Measurements from ENCODE around the gene APBB1IP. TPM values are rescaled to one million over a fixed set of nuclear protein-coding genes. Genes with fewer than 3 reads are reported as not detected.

The APBB1IP gene
- total and polyA plus RNA-seq, 11 donors: 0.81 to 19.6 (median 1.7) TPM

GRCh38 chr10:26507441-26507840 lies 69.3 kb downstream of the APBB1IP start:
- Histone ChIP-seq H3K9me3 (peaks cover 0 to 16% (median 0%) of the 10 kb centered on the region in 12 donors), H3K4me1 (no peaks in the 10 kb centered on the region), H3K27me3 (no peaks in the 10 kb centered on the region), H3K4me3 (no peak overlapping the region), H3K36me3 (peaks cover 0 to 62% (median 0%) of the 10 kb centered on the region in 9 donors), H3K27ac (no peak overlapping the region)
- intact Hi-C loops (cut with DNase I): no loop called here
- TF ChIP-seq CTCF (IDR thresholded peaks at IDR 0.05) (no peak), POLR2A (IDR thresholded peaks at IDR 0.05) (no peak)
- DNase-seq: no peak
- ATAC-seq: no peak

- H3K4me3 ChIP-seq: no peak overlapping the region
- DNase-seq: no peak
- H3K27ac ChIP-seq: no peak overlapping the region
- peaks cover 0 to 20% (median 3%) of the 10 kb centered on the region in 12 donors for H3K9me3 ChIP-seq
- H3K27me3 ChIP-seq: no peaks in the 10 kb centered on the region
- no peaks in the 10 kb centered on the region for H3K4me1 ChIP-seq
- intact Hi-C loops (cut with DNase I): no loop called here
- 79 to 95% (median 91%) methylated on average over 4 of the region's 4 CpGs for WGBS, 4 donors
- peaks cover 0 to 64% (median 0%) of the 10 kb centered on the region in 9 donors for H3K36me3 ChIP-seq
- TF ChIP-seq CTCF (IDR thresholded peaks at IDR 0.05) (no peak), POLR2A (IDR thresholded peaks at IDR 0.05) (no peak)
- ATAC-seq: no peak
Measured at GRCh38 chr10:26508016-26508415, 69.9 kb downstream of the APBB1IP start.

- WGBS, 4 donors: 65 to 89% (median 78%) methylated on average over 1 of the region's 1 CpG
- DNase-seq (no peak), ATAC-seq (no peak)
- H3K4me3 ChIP-seq: no peak overlapping the region
- H3K27me3 ChIP-seq: no peaks in the 10 kb centered on the region
- TF ChIP-seq POLR2A (IDR thresholded peaks at IDR 0.05) (no peak), CTCF (IDR thresholded peaks at IDR 0.05) (no peak)
- no peaks in the 10 kb centered on the region for H3K4me1 ChIP-seq
- peaks cover 0 to 28% (median 4%) of the 10 kb centered on the region in 12 donors for H3K9me3 ChIP-seq
- intact Hi-C loops (cut with DNase I): no loop called here
- H3K36me3 ChIP-seq: peaks cover 0 to 64% (median 0%) of the 10 kb centered on the region in 9 donors
- no peak overlapping the region for H3K27ac ChIP-seq
Measured at GRCh38 chr10:26509307-26509706, 71.2 kb downstream of the APBB1IP start.

GRCh38 chr10:26513101-26513500 lies 75.0 kb downstream of the APBB1IP start:
- ATAC-seq (no peak), DNase-seq (no peak)
- whole genome bisulfite sequencing, 4 donors: 83 to 93% (median 88%) methylated on average over 1 of the region's 1 CpG
- peaks cover 0 to 59% (median 0%) of the 10 kb centered on the region in 9 donors for H3K36me3 ChIP-seq
- H3K27me3 ChIP-seq: peaks cover 0 to 5% (median 0%) of the 10 kb centered on the region in 9 donors
- H3K9me3 ChIP-seq: peaks cover 0 to 28% (median 4%) of the 10 kb centered on the region in 12 donors
- intact Hi-C loops (cut with DNase I): no loop called here
- no peak overlapping the region for H3K4me3 ChIP-seq
- no peaks in the 10 kb centered on the region for H3K4me1 ChIP-seq
- TF ChIP-seq POLR2A (IDR thresholded peaks at IDR 0.05) (no peak), CTCF (IDR thresholded peaks at IDR 0.05) (no peak)
- no peak overlapping the region for H3K27ac ChIP-seq

Measured in heart left ventricle (tissue), 16 donors.